NT2/D1 (cell line): ENCODE data around the gene RNF111.
"Not testable (repeated sequence)": the region's sequence is repeated elsewhere in the genome, so short reads cannot be mapped to it uniquely, and the experiment has no call there.

Experiments used
- DNase-seq: peaks from one replicate; pipeline ENCODE4 v3.0.0-alpha.2; 2011; ENCODE audit warnings: low read depth, low spot score
- H3K27me3 ChIP-seq: 2 replicates; pipeline ENCODE4 v1.6.0; 2011; ENCODE audit warnings: mild to moderate bottlenecking; ENCODE audit not compliant: insufficient read length, insufficient read depth
- H3K36me3 ChIP-seq: 2 replicates; pipeline ENCODE4 v1.6.1; 2011; ENCODE audit warnings: mild to moderate bottlenecking, low read length, mixed read lengths; ENCODE audit not compliant: insufficient read depth, insufficient read length
- H3K4me1 ChIP-seq: 2 replicates; pipeline ENCODE4 v1.5.1; 2011; ENCODE audit not compliant: insufficient read depth, insufficient read length
- H3K4me3 ChIP-seq: 2 replicates; pipeline ENCODE4 v1.5.1; 2011; ENCODE audit warnings: low read depth; ENCODE audit not compliant: insufficient read length
- H3K9ac ChIP-seq: 2 replicates; pipeline ENCODE4 v1.6.0; 2011; ENCODE audit warnings: low read depth; ENCODE audit not compliant: insufficient read length
- H3K9me3 ChIP-seq: 2 replicates; pipeline ENCODE4 v1.5.1; 2011; ENCODE audit warnings: mild to moderate bottlenecking, low read length; ENCODE audit not compliant: insufficient read depth
- SUZ12 ChIP-seq: IDR thresholded peaks from 2 replicates; pipeline ENCODE4 v1.6.1; 2011; ENCODE audit not compliant: insufficient read length, insufficient read depth; ENCODE audit errors: extremely low read depth
- YY1 ChIP-seq: IDR thresholded peaks from 2 replicates; pipeline ENCODE4 v1.6.1; 2011; ENCODE audit not compliant: insufficient read length, insufficient read depth
- ZNF274 ChIP-seq: IDR thresholded peaks from 2 replicates; pipeline ENCODE4 v1.6.1; 2011; ENCODE audit warnings: mild to moderate bottlenecking, low read depth, low read length

Gene RNF111

GRCh38 chr15:58985443-58985842 is 2.0 kb upstream of the RNF111 start:
- H3K27me3 ChIP-seq, result no peaks in the 10 kb centered on the region
- TF ChIP-seq YY1 (no peak), ZNF274 (no peak), SUZ12 (no peak)
- H3K4me3 ChIP-seq, result no peak overlapping the region
- H3K4me1 ChIP-seq, result peaks cover 2% of the 10 kb centered on the region
- H3K9me3 ChIP-seq, result no peaks in the 10 kb centered on the region
- H3K36me3 ChIP-seq, result peaks cover 4% of the 10 kb centered on the region
- no peak overlapping the region for H3K9ac ChIP-seq
- DNase-seq, result no peak

DNA sequence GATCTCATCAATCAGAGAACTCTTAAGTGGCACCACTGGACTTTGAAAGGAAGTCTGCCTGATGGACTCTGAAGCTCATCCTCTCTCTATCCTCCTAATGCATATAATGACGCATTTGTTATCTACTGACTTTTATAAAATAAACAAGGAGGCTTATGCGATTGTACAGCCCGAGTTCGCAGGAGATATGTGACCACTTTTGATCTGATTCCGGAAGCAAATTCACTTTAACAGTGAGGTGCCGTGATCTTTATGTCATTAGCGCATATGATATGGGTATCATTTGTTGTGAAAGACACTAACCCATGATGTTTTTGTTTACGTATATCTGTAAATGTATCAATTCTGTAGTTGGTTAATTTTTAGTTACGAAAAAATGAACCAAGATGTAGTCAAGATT is 427 bp upstream of the RNF111 start:
- Histone ChIP-seq H3K36me3 (peaks cover 19% of the 10 kb centered on the region), H3K9ac (peak overlapping the region; percentile 15), H3K4me1 (peaks cover 2% of the 10 kb centered on the region), H3K4me3 (peak overlapping the region; percentile 96), H3K27me3 (no peaks in the 10 kb centered on the region), H3K9me3 (no peaks in the 10 kb centered on the region)
- no peak for DNase-seq
- TF ChIP-seq SUZ12 (no peak), ZNF274 (no peak), YY1 (no peak)

- DNase-seq, result peak; percentile 30
- peak overlapping the region; percentile 96 for H3K4me3 ChIP-seq
- H3K4me1 ChIP-seq, result peaks cover 2% of the 10 kb centered on the region
- H3K27me3 ChIP-seq, result no peaks in the 10 kb centered on the region
- peaks cover 24% of the 10 kb centered on the region for H3K36me3 ChIP-seq
- H3K9ac ChIP-seq, result peak overlapping the region; percentile 97
- no peak for TF ChIP-seq ZNF274
- TF ChIP-seq YY1, result no peak
- TF ChIP-seq SUZ12, result no peak
- H3K9me3 ChIP-seq, result no peaks in the 10 kb centered on the region
These were observed 733 bp downstream of the RNF111 start for GRCh38 chr15:58988006-58988785.

DNA sequence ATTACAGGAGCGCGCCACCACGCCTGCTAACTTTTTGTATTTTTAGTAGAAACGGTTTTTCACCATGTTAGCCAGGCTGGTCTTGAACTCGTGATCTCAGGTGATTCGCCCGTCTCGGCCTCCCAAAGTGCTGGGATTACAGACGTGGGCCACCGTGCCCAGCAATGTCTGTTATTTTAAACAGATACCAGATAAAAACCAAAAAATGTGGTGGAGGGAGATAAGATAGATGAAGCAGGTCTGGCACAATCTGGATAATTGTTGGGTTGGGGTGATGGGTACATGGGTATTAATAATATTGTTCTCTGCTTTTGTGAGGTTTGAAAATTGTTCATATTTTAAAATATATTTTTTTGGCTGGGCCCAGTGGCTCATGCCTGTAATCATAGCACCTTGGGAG is 4.7 kb downstream of the RNF111 start:
- no peak for DNase-seq
- H3K27me3 ChIP-seq, result no peaks in the 10 kb centered on the region
- H3K9me3 ChIP-seq, result no peaks in the 10 kb centered on the region
- no peak overlapping the region for H3K4me3 ChIP-seq
- H3K9ac ChIP-seq, result no peak overlapping the region
- H3K4me1 ChIP-seq, result peaks cover 2% of the 10 kb centered on the region
- TF ChIP-seq ZNF274 (no peak), YY1 (no peak), SUZ12 (no peak)
- H3K36me3 ChIP-seq, result peaks cover 36% of the 10 kb centered on the region

- H3K9me3 ChIP-seq, result no peaks in the 10 kb centered on the region
- H3K4me3 ChIP-seq, result no peak overlapping the region
- H3K4me1 ChIP-seq, result no peaks in the 10 kb centered on the region
- peaks cover 36% of the 10 kb centered on the region for H3K36me3 ChIP-seq
- no peak overlapping the region for H3K9ac ChIP-seq
- H3K27me3 ChIP-seq, result no peaks in the 10 kb centered on the region
- no peak for DNase-seq
- no peak for TF ChIP-seq YY1
- TF ChIP-seq SUZ12, result no peak
- TF ChIP-seq ZNF274, result no peak
These were observed 7.5 kb downstream of the RNF111 start for GRCh38 chr15:58994906-58995453.

- Histone ChIP-seq H3K9me3 (no peaks in the 10 kb centered on the region), H3K9ac (no peak overlapping the region), H3K4me1 (no peaks in the 10 kb centered on the region), H3K4me3 (no peak overlapping the region), H3K36me3 (peaks cover 12% of the 10 kb centered on the region), H3K27me3 (no peaks in the 10 kb centered on the region)
- no peak for DNase-seq
- TF ChIP-seq SUZ12 (no peak), ZNF274 (no peak), YY1 (no peak)
These were observed 12.2 kb downstream of the RNF111 start for GRCh38 chr15:58999694-59000093.

- H3K36me3 ChIP-seq, result peaks cover 12% of the 10 kb centered on the region
- not testable (repeated sequence) for H3K9me3 ChIP-seq, H3K27me3 ChIP-seq, H3K9ac ChIP-seq, DNase-seq, H3K4me1 ChIP-seq, H3K4me3 ChIP-seq
These were observed 12.8 kb downstream of the RNF111 start for GRCh38 chr15:59000251-59000650.
